ENCODE data around the gene PNPLA2.

Gene PNPLA2

DNA sequence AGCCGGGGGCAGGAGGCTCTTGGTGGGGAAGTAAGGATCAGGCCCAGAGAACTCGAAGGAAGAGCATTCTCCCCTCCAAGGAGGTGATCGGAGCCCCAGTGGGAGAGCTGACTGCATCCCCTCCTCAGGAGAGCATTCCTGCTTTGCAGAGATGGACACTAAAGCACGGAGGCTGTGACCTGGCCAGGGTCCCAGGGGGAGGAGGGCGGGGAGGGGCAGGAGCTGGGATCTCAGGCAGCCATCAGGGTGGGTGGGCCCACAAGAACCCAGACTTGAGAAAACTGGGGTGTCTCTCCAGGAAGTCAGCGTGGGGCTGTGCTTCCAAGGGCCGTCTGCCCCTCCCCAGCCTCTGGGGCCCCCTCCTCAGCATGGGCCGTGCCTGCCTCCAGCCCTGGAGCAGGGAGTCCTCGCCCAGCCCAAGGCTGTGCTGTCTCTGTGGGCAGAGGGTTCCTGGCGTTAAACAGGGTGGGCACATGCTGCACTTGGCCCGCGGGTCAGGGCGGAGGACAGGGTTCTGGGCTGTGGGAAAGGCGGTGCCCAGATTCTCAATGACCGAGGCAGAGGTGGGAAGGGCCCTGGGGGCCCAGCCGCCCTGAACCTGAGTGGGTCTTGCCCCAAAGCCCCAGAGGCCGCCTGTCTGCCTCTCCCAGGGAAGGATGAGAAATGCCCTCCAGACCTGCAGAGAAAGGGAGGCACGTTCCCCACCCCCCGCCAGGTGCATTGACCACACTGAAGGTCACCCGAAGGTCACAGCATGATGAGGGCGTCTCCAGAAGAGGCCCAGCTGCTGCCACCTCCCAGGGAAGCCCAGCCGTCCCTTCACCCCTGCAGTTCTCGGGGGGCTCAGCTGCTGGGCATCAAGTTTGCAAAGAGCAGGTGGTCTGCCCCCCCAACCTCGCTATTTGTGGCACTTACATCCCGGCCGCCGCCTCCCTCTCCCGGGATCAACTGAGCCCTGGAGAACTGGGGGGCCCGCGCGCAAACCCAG lies 29.5 kb upstream of the PNPLA2 start:
- DNase-seq (ENCODE audit: insufficient read length, low spot score) (no peak), FAIRE-seq (no peak)
- TF ChIP-seq, protein P1, sequence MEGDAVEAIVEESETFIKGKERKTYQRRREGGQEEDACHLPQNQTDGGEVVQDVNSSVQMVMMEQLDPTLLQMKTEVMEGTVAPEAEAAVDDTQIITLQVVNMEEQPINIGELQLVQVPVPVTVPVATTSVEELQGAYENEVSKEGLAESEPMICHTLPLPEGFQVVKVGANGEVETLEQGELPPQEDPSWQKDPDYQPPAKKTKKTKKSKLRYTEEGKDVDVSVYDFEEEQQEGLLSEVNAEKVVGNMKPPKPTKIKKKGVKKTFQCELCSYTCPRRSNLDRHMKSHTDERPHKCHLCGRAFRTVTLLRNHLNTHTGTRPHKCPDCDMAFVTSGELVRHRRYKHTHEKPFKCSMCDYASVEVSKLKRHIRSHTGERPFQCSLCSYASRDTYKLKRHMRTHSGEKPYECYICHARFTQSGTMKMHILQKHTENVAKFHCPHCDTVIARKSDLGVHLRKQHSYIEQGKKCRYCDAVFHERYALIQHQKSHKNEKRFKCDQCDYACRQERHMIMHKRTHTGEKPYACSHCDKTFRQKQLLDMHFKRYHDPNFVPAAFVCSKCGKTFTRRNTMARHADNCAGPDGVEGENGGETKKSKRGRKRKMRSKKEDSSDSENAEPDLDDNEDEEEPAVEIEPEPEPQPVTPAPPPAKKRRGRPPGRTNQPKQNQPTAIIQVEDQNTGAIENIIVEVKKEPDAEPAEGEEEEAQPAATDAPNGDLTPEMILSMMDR (IDR thresholded peaks at IDR 0.05; ENCODE audit: insufficient read depth, missing control alignments): no peak

DNA sequence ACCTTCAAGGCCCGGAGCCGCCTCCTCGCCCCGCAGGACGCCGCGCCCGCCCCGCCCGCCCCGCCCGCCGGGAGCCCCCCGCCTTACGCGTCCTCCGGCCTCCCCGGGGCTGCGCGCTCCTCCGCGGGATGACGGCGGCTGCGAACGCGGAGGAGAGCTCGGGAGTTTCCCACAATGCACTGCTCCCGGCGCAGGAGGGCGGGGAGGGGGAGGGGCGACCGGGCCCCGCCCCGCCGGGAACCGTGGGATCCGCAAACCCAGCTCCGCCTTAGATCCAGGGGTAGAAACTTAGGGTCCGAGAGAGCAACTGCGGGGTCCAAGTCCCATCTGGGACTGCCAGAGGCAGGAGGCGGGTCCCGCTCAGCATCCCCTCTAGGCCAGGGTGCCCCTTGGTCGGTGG lies 28.8 kb upstream of the PNPLA2 start, which contains the start of gene CEND1:
CEND1 (minus strand) TSS at position 148 of the 400 bp plus-strand sequence. CDS start 1,514 bp downstream, outside the sequence.
- FAIRE-seq: no peak
- peak; percentile 48 for DNase-seq (ENCODE audit: insufficient read length, low spot score)
- TF ChIP-seq, protein P1 (IDR thresholded peaks at IDR 0.05; ENCODE audit: insufficient read depth, missing control alignments): no peak

DNA sequence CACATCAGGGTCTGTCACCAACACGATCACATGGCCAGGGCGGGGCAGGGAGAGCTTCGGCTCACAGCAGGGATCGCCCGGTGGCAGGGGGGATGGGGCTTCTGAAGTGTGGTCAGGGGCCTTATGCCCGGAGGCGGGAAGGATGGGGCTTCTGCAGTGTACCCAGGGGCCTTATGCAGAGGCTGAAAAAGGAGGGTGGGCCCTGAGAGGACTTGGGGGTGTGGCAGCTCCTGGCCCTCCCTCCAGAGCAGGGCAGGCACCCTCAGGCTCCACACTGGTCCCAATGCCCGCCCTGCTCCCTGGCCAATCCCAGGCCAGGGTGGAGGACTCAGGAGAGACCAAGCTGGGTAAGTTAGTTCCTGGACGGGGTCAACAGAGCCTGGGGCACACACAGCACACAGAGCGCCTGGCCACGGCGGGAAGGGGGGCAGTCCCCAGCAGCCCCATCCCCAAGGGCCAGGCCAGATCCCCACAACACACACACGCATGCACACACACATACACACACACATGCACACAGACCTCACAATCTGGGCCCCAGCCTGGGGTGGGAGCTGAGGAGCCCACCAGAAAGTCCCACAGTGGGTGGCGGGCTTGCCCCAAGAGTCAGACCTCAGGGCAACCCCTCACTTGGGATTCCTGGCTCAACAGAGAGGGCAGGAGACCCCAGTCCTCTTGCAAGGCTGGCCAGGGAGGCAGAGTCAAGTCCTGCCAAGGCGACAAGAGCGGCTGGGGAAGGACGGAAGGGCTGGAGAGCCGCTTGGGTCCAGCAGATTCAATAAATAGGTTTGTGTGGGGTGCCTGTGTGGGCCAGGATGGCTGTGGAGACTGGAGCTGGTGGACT lies 27.8 kb upstream of the PNPLA2 start:
- TF ChIP-seq, protein P1 (IDR thresholded peaks at IDR 0.05; ENCODE audit: insufficient read depth, missing control alignments): no peak
- DNase-seq (ENCODE audit: insufficient read length, low spot score) (no peak), FAIRE-seq (no peak)

DNA sequence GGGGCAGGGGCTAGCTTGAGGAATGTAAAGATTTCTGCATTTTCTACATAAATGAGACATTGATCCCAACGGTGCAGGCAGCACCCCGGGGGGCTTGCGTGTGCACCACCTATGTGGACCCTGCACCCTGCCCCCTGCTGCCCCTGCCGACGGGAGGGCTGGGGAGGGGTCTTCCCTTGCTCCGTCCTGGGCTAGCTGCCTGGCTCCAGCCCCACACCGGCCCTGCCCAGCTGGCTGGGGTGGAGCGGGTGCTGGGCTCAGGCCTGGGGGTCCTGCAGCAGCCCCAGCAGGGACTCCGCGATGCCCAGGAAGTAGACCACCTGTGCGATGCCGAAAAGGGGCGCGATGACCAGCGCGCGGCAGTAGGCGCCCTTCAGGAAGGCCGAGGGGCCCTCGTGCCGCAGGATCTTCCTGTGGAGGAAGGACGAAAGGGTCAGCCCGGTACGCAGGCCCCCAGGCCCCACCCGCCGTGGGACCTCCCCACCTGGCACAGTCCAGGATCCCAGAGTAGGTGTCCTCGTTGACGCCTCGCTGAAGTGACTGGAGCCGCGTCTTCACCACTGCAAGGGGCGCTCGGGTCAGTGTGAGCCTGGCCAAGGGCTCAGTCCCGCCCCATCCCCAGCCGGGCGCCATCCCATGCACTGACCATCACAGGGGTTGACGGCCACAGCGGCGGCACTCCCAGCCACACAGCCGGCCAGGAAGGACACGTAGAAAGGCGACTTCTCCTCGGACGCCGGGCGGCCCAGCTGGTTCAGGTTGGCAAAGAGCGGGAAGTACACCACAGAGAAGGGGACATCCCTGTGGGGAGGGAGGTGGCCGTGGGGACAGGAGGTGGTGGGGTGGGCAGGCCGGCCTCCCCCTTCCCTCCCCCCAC lies 26.8 kb upstream of the PNPLA2 start:
- no peak for DNase-seq (ENCODE audit: insufficient read length, low spot score)
- no peak for FAIRE-seq
- TF ChIP-seq, protein P1 (IDR thresholded peaks at IDR 0.05; ENCODE audit: insufficient read depth, missing control alignments): no peak

DNA sequence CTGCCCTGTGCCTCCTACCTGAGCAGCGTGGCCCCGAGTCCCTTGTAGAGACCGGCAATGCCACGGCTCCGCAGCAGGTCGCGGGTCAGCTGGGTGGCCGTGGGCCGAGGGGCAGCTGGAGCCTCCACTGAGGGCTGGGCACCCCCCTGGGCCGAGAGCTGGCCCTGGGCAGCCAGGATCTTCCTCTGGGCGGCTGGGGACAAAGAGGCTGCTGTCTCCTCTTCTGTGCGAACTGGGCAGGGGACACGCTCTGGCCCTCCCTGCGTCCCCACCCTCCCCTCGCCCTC lies 26.2 kb upstream of the PNPLA2 start:
- TF ChIP-seq, protein P1 (IDR thresholded peaks at IDR 0.05; ENCODE audit: insufficient read depth, missing control alignments): no peak
- FAIRE-seq (no peak), DNase-seq (ENCODE audit: insufficient read length, low spot score) (no peak)

DNA sequence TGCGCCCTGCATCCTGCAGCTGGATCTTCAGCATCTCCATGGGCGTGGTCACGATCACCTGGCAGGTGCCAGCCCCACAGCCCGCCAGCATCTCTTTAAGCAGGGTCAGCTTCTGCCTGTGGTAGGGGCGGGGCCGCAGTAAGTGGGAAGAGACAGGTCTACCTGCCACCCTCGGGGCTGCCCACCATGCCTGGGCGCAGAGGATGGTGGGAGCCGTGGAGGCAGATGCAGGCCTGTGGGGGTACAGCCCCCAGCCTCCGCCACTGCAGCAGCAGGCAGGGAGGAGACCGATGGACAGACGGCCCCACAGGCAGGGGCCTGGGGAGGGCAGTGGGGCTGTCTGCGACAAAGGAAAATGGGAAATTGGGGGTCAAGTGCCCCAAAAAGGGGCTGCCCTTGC lies 25.8 kb upstream of the PNPLA2 start:
- TF ChIP-seq, protein P1 (IDR thresholded peaks at IDR 0.05; ENCODE audit: insufficient read depth, missing control alignments): no peak
- FAIRE-seq (no peak), DNase-seq (ENCODE audit: insufficient read length, low spot score) (no peak)
